ENCODE results near the gene TMEM38B.
"Not testable (repeated sequence)": the region's sequence is repeated elsewhere in the genome, so short reads cannot be mapped to it uniquely, and the experiment has no call there.

The TMEM38B gene

DNA sequence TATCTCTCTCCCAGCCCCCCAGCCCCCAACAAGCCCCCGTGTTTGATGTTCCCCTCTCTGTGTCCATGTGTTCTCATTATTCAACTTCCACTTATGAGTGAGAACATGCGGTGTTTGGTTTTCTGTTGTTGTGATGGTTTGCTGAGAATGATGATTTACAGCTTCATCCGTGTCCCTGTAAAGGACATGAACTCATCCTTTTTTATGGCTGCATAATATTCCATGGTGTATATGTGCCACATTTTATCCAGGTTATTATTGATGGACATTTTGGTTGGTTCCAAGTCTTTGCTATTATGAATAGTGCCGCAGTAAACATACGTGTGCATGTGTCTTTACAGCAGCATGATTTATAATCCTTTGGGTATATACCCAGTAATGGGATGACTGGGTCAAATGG lies 33.9 kb downstream of the TMEM38B start:
- DNase-seq: not testable (repeated sequence)

DNA sequence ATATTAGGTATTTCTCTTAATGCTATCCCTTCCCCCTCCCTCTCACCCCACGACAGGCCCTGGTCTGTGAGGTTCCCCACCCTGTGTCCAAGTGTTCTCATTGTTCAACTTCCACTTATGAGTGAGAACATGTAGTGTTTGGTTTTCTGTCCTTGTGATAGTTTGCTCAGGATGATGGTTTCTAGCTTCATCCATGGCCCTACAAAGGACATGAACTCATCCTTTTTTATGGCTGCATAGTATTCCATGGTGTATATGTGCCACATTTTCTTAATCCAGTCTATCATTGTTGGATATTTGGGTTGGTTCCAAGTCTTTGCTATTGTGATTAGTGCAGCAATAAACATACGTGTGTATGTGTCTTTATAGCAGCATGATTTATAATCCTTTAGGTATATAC lies 37.1 kb downstream of the TMEM38B start:
- DNase-seq: not testable (repeated sequence)

DNA sequence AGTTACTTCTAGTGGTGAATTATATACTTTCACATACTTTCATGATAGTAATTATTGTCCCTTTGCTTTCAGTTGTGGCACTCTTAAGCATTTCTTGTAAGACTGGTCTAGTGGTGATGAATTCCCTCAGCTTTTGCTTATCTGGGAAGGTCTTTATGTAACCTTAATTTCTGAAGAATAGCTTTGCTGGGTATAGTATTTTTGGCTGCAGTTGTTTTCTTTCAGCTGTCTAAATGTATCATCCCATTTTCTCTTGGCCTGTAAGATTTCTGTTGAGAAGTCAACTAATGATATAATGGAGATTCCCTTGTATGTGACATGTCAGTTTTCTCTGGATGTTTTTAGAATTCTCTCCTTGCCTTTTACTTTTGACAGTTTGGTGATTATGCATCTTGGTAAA lies 41.0 kb downstream of the TMEM38B start:
- DNase-seq: no peak

DNA sequence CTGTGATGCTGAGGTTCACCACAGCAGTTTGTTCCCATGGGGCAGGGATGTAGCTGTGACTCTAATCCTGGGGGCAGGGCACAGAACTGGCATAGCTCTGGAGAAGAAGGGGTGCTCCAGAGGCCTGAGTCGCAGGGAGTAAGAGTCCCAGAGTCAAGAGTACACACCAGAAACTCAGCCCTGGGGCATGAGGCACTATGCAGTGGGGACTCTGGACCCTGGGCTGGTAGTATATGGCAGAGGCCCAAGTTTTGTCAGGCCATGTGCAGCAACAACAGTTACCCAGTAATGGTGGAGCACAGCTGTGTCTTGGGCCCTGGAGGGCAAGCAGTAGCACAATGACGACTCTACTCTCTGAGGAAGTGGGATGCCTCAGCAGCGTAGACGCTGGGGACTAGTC lies 42.9 kb downstream of the TMEM38B start:
- no peak for DNase-seq

DNA sequence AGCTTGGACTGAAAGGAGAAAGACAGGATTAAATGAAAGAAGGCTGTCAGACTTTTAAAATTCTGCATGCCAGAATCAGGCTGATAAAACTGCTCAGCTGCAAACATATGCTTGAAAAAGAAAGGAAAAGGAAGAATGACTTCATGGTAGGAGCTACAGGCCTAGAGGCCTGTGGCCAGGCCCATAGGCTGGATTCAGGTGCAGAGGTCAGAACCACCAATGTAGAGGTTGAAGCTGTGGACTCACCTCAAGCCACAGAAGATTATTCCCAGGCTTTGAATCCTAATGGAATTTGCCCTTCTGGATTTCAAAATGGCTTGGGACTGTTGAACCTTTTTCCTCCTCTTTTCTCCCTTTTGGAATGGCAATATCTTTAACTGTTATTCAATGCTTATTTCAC lies 47.7 kb downstream of the TMEM38B start:
- no peak for DNase-seq

DNA sequence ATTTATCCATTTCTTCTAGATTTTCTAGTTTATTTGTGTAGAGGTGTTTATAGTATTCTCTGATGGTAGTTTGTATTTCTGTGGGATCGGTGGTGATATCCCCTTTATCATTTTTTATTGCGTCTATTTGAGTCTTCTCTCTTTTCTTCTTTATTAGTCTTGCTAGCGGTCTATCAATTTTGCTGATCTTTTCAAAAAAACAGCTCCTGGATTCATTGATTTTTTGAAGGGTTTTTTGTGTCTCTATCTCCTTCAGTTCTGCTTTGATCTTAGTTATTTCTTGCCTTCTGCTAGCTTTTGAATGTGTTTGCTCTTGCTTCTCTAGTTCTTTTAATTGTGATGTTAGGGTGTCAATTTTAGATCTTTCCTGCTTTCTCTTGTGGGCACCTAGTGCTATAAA lies 53.0 kb downstream of the TMEM38B start:
- not testable (repeated sequence) for DNase-seq

DNA sequence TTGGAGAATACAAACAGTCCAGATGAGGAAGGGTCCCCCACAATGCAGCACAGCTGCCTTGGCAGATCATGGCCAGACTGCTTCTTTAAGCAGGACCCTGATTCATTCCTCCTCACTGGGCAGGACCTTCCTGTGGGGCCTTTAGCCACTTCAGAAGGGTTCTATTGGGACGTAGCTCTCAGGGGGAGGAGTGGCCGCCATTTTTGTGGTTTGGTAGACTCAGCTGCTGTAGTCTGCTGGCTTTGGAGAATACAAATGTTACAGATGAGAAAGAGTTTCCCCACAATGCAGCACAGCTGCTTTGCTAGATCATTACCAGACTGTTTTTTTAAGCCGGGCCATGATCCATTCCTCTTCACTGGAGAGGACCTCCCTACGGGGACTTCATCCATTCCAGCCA lies 57.4 kb downstream of the TMEM38B start:
- no peak for DNase-seq

DNA sequence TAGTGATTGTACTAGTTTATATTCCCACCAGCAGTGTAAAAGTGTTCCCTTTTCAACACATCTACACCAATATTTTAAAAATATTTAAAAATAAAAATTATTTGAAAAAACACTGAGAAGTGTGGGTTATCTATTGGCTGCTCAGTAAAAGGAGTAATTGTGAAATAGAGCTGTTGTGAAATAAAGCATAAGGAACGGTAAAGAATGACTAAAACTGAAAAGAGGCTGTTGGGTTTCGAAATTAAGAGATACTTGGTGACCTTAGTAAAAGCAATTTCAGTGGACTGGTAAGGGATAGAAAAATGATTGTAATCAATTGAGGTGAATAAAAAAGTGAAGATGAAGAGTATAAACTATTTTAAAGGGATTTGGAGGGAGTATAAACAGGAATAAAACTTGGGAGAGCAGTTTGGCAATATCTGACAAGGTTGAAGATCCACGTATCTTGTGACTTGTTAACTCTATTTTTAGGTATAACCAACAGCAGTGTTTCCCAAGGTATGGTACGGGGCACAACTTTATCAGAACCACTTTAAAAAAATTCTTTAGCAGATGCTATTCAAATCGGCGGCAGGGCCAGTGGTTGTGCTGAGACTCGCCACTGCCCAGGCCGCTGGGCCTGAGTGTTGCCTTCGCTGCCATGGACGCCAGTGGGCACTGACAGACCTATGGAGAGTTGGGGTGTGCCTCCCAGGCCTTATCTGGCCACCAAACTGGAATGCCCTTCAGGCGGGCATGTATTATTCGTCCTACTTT lies 63.3 kb downstream of the TMEM38B start:
- no peak for DNase-seq

DNA sequence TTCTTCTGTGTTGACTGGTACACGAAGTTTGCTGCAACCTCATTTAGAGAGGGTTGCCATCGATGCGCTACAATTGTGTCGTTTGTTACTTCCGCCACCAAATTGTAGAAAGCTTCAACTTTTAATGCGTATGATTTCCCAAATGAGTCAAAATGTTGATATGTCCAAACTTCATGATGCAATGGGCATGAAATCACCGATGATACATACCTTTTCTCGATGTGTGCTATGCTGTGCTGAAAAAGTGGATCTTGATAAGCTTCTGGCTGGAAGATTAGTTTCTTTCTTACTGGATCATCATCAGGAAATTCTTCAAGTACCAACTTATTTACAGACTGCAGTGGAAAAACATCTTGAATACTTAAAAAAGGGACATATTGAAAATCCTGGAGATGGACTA lies 65.7 kb downstream of the TMEM38B start:
- DNase-seq: no peak

DNA sequence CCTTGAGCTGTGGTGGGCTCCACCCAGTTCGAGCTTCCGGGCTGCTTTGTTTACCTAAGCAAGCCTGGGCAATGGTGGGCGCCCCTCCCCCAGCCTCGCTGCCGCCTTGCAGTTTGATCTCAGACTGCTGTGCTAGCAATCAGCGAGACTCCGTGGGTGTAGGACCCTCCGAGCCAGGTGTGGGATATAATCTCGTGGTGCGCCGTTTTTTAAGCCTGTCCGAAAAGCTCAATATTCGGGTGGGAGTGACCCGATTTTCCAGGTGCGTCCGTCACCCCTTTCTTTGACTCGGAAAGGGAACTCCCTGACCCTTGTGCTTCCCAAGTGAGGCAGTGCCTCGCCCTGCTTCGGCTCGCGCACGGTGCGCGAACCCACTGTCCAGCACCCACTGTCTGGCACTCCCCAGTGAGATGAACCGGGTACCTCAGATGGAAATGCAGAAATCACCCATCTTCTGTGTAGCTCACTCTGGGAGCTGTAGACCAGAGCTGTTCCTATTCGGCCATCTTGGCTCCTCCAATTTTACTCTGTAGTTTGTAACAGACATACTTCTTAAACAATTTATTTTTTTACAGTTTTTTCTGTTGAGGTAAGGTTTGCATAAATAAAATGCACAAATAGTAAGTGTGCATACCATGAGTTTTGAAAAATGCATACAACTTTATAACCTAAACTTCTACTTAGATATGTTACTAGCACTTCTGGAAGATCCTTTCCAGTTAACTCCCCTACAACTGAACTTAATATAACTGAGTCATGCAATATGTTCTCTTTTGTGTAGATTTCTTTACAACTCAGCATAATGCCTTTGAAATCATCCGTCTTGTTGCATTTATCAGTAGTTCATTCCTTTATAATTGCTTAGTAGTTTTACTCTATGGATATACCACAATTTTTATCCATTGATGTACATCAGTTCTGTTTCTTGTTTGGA lies 88.5 kb downstream of the TMEM38B start:
- DNase-seq: not testable (repeated sequence)

DNA sequence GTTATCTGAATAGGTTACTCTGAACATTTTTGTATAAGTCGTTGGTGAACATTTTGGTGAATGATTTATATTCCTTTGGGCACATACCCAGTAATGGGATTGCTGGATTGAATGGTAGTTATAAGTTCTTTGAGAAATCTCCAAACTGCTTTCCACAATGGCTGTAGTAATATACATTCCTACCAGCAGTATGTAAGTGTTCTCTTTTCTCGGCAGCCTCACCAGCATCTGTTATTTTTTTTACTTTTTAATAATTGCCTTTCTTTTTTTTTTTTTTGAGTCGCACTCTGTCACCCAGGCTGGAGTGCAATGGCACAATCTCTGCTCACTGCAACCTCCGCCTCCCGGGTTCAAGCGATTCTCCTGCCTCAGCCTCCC lies 89.1 kb downstream of the TMEM38B start:
- not testable (repeated sequence) for DNase-seq

DNA sequence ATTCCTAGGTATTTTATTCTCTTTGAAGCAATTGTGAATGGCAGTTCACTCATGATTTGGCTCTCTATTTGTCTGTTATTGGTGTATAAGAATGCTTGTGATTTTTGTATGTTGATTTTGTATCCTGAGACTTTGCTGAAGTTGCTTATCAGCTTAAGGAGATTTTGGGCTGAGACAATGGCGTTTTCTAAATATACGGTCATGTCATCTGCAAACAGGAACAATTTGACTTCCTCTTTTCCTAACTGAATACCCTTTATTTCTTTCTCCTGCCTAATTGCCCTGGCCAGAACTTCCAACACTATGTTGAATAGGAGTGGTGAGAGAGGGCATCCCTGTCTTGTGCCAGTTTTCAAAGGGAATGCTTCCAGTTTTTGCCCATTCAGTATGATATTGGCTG lies 92.5 kb downstream of the TMEM38B start:
- not testable (repeated sequence) for DNase-seq

DNA sequence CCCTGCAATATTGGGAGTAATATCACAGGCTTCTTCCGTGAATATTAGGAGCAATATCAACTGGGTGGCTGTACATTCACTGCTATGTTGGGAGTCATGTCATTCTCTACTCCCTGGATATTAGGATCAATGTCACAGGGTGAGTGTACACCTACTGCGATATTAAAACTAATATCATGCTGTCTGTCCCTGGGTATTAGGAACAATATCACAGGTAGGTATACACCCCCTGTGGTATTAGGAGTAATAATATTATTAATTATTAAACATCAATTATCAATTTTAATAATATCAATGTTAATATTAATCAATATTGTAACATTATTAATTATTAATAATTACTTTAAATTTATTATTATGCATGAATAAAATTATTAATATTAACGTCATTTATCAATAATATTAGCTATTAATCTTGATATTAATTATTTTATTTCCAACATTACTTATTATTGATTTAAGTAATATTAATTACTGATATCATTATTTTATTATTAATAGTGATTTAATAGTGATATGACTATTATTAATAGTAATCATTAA lies 121.9 kb downstream of the TMEM38B start:
- DNase-seq: no peak

DNA sequence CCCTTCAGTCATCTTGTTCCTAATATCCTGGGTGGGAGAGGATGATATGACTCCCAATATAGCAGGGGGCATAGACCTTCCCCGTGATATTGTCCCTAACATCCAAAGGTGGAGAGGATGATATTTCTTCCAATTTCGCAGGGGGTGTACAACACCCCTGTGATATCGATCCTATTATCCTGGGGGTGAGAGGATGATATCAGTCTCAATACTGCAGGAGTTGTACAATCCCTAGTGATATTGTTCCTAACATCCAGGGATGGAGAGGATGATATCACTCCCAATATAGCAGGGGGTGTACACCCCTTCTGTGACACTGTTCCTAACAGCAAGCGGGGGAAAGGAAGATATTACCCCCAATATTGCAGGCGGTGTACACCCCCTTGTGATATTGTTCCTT lies 122.6 kb downstream of the TMEM38B start:
- DNase-seq: no peak

DNA sequence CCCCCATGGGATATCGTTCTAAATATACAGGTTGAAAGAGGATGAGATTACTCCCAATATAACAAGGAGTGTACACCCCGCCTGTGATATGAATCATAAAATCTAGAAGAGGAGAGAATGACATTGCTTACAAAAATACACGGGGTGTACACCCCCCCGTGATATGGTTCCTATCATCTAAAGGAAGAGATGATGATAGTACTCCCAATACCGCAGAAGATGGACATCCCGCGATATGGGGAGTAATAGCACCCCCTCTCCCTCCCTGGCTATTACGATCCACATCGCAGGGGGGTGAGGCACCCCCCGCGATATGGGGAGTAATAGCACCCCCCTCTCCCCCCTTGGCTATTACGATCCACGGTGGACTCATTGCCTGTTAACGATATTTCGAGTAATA lies 124.6 kb downstream of the TMEM38B start:
- no peak for DNase-seq

DNA sequence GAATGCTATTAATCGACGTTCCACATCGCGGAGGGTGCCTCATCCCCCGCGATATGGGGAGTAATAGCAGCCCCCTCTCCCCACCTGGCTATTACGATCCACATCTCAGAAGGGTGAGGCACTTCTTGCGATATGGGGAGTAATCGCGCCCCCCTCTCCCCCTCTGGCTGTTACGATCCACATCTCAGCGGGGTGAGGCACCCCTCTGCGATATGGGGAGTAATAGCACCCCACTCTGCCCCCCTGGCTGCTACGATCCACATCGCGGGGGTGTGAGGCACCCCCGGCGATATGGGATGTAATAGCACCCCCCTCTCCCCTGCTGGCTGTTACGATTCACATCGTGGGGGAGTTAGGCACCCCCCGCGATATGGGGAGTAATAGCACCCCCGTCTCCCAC lies 128.5 kb downstream of the TMEM38B start:
- no peak for DNase-seq

Data from CD4-positive, alpha-beta T cell treated with Interleukin-17A for 4 hours (primary cell).